GM12892 (cell line): Measurements from ENCODE around the gene FNDC3A.

ENCODE experiments used
- POLR2A ChIP-seq: IDR thresholded peaks from 2 replicates; pipeline ENCODE4 v1.6.1; 2011; ENCODE audit warnings: low read depth, low read length, control low read depth
- POLR2AphosphoS5 ChIP-seq: IDR thresholded peaks from 2 replicates; pipeline ENCODE4 v1.6.1; 2011; ENCODE audit warnings: low read depth, low read length, control low read depth

- TF ChIP-seq POLR2A: no peak
- TF ChIP-seq POLR2AphosphoS5: no peak
These were observed 208.1 kb downstream of the FNDC3A start for GRCh38 chr13:49183672-49184325.
